DOHH2 (cell line): ENCODE results near the gene PPFIBP2.

ENCODE experiments used
- H3F3A ChIP-seq: fragments of 200-600 bp; sonication (generic), shearing (Covaris generic); 2 replicates; pipeline ENCODE4 v1.6.0; 2016; ENCODE audit warnings: antibody characterized with exemption, mild to moderate bottlenecking; ENCODE audit not compliant: control insufficient read depth, insufficient read depth
- H3K27ac ChIP-seq: fragments of 200-600 bp; sonication (generic); 2 replicates; pipeline ENCODE4 v1.5.1; 2014; ENCODE audit warnings: low read depth, mild to moderate bottlenecking, low read length, moderate library complexity
- H3K27me3 ChIP-seq: fragments of 200-600 bp; sonication (generic); 2 replicates; pipeline ENCODE4 v1.6.1; 2014; ENCODE audit warnings: mild to moderate bottlenecking, low read length, mixed read lengths; ENCODE audit not compliant: control insufficient read depth
- H3K36me3 ChIP-seq: fragments of 200-600 bp; sonication (generic); 2 replicates; pipeline ENCODE4 v1.6.1; 2014; ENCODE audit warnings: mild to moderate bottlenecking, low read length, moderate library complexity, mixed read lengths; ENCODE audit not compliant: control insufficient read depth
- H3K4me1 ChIP-seq: fragments of 200-600 bp; sonication (generic); 2 replicates; pipeline ENCODE4 v1.6.1; 2014; ENCODE audit warnings: mild to moderate bottlenecking, low read length, mixed read lengths; ENCODE audit not compliant: control insufficient read depth
- H3K4me2 ChIP-seq: fragments of 200-600 bp; sonication (generic); 2 replicates; pipeline ENCODE4 v1.6.0; 2014; ENCODE audit warnings: mild to moderate bottlenecking, low read length, moderate library complexity
- H3K4me3 ChIP-seq: fragments of 200-600 bp; sonication (generic); 2 replicates; pipeline ENCODE4 v1.5.1; 2014; ENCODE audit warnings: mild to moderate bottlenecking, low read length, mixed read lengths
- H3K79me2 ChIP-seq: fragments of 200-600 bp; sonication (generic); 2 replicates; pipeline ENCODE4 v1.6.1; 2014; ENCODE audit warnings: mild to moderate bottlenecking, low read length, mixed read lengths; ENCODE audit not compliant: control insufficient read depth
- H3K9me2 ChIP-seq: fragments of 200-600 bp; sonication (generic); replicated peaks from 2 replicates; pipeline ENCODE4 v1.6.1; 2014; ENCODE audit warnings: mild to moderate bottlenecking, low read length, mixed read lengths; ENCODE audit not compliant: control insufficient read depth
- H3K9me3 ChIP-seq: fragments of 200-600 bp; sonication (generic); 2 replicates; pipeline ENCODE4 v1.6.1; 2014; ENCODE audit warnings: antibody characterized with exemption, low read length, mixed read lengths; ENCODE audit not compliant: control insufficient read depth, insufficient read depth
- H4K20me1 ChIP-seq: fragments of 200-600 bp; sonication (generic); 2 replicates; pipeline ENCODE4 v1.6.0; 2014; ENCODE audit warnings: low read depth, mild to moderate bottlenecking, antibody characterized with exemption, low read length, moderate library complexity; ENCODE audit not compliant: control insufficient read depth, insufficient read depth
- EZH2phosphoT487 ChIP-seq: fragments of 200-600 bp; sonication (generic); IDR thresholded peaks from 2 replicates; pipeline ENCODE4 v1.6.1; 2017; ENCODE audit warnings: borderline replicate concordance, mild to moderate bottlenecking, antibody characterized with exemption, low read length, moderate library complexity, mixed read lengths
- TF ChIP-seq, protein P1 (sequence below): fragments of 200-600 bp; sonication (generic); IDR thresholded peaks from one replicate; pipeline ENCODE4 v1.5.1; 2014; ENCODE audit warnings: antibody characterized with exemption, mild to moderate bottlenecking, low read depth, low read length; ENCODE audit not compliant: poor library complexity, severe bottlenecking

The PPFIBP2 gene

DNA sequence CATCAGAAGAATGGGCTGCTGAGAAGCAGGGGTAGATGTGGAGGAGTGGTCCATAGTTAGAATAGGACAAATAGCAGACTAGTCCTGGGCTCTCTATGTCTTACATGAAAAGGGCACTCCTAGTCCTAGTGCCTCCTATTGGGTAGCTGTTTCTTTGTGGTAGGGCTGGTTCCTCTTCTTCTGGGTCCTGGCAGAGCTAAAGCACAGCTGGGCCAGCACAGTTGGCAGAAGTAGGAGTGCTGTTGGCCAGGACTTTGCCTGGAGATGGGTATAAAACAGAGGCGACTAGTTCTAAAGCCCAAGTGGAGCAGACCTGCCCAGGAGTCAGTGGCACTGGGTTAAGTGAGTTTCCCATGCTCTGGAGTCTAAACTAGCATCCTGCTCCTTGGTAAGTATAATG is 55.2 kb downstream of the PPFIBP2 start:
- Histone ChIP-seq H3K9me2 (no peaks in the 10 kb centered on the region), H3F3A (no peaks in the 10 kb centered on the region), H3K79me2 (no peaks in the 10 kb centered on the region), H3K9me3 (no peaks in the 10 kb centered on the region), H3K4me2 (no peak overlapping the region), H3K36me3 (no peaks in the 10 kb centered on the region; the same call in 1 of the 2 replicates), H3K4me1 (no peaks in the 10 kb centered on the region), H3K27me3 (no peaks in the 10 kb centered on the region), H4K20me1 (no peaks in the 10 kb centered on the region; the same call in 1 of the 2 replicates), H3K27ac (no peak overlapping the region), H3K4me3 (no peak overlapping the region)
- TF ChIP-seq EZH2phosphoT487 = no peak
- TF ChIP-seq, protein P1, sequence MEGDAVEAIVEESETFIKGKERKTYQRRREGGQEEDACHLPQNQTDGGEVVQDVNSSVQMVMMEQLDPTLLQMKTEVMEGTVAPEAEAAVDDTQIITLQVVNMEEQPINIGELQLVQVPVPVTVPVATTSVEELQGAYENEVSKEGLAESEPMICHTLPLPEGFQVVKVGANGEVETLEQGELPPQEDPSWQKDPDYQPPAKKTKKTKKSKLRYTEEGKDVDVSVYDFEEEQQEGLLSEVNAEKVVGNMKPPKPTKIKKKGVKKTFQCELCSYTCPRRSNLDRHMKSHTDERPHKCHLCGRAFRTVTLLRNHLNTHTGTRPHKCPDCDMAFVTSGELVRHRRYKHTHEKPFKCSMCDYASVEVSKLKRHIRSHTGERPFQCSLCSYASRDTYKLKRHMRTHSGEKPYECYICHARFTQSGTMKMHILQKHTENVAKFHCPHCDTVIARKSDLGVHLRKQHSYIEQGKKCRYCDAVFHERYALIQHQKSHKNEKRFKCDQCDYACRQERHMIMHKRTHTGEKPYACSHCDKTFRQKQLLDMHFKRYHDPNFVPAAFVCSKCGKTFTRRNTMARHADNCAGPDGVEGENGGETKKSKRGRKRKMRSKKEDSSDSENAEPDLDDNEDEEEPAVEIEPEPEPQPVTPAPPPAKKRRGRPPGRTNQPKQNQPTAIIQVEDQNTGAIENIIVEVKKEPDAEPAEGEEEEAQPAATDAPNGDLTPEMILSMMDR = no peak

DNA sequence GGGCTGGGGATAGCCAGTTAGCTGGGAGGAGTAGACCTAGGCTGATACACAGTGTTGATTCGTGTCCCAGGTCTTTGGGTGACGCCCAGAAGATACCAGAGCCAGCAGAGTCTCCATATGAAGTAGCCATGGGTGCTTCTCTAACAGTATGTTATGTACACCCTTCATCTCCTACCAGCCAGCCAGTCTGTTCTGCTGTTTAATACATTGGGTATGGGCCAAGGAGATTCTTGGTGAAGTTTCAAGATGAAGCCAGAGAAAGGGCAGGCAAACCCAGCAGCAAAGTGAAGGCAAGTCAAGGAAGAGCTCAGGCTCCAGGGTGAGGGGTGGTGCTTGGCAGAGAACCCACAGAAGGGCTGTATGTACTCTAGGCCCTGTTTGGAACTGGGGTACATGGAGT is 56.4 kb downstream of the PPFIBP2 start:
- H3K27ac ChIP-seq = no peak overlapping the region
- TF ChIP-seq EZH2phosphoT487 = no peak
- TF ChIP-seq, protein P1 = no peak
- H3K36me3 ChIP-seq = no peaks in the 10 kb centered on the region; the same call in 1 of the 2 replicates
- no peaks in the 10 kb centered on the region for H3K9me2 ChIP-seq
- no peaks in the 10 kb centered on the region for H3K27me3 ChIP-seq
- H3K4me3 ChIP-seq = no peak overlapping the region
- no peaks in the 10 kb centered on the region for H3K79me2 ChIP-seq
- no peaks in the 10 kb centered on the region for H3F3A ChIP-seq
- no peaks in the 10 kb centered on the region; the same call in 1 of the 2 replicates for H4K20me1 ChIP-seq
- no peak overlapping the region for H3K4me2 ChIP-seq
- H3K4me1 ChIP-seq = no peaks in the 10 kb centered on the region
- no peaks in the 10 kb centered on the region for H3K9me3 ChIP-seq

DNA sequence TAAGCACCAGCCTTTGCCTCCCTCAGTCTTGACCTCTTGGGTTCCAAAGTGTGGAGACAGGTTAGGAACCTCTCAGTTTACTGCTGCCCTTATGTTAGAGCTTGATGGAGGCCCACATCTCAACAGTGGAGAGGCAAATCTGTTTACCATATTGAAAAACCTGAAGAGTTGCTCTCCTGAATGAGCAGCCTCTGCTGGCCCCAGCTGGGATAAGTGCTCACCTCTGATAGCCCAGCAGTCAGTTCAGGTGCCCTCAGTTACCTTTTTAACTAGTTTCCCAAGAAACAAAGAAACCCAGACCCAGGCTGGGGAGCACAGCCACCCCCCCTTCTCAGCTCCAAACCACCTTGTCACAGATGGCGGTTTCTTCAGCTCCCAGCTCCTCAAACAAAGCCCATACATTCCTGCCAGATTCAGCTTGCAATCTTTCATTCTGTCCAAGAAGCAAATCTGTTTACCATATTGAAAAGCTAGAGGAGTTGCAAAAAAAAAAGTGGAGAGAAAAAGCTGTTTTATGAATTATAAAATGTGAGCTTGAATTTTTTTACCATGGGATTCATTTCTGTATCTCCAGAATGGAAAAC is 57.2 kb downstream of the PPFIBP2 start:
- Histone ChIP-seq H3K27ac (no peak overlapping the region), H3F3A (no peaks in the 10 kb centered on the region), H3K27me3 (no peaks in the 10 kb centered on the region), H4K20me1 (no peaks in the 10 kb centered on the region; the same call in 1 of the 2 replicates), H3K79me2 (no peaks in the 10 kb centered on the region), H3K36me3 (no peaks in the 10 kb centered on the region; the same call in 1 of the 2 replicates), H3K4me2 (no peak overlapping the region), H3K9me2 (no peaks in the 10 kb centered on the region), H3K9me3 (no peaks in the 10 kb centered on the region), H3K4me1 (0 out of 2 replicates have a peak, but pooled peaks cover 2% of the 10 kb centered on the region), H3K4me3 (no peak overlapping the region)
- TF ChIP-seq, protein P1 = no peak
- TF ChIP-seq EZH2phosphoT487 = no peak
